SU-DHL-6 (cell line): ENCODE results near the gene PPP6R3.

Source experiments
- EZH2phosphoT487 ChIP-seq: fragments of 200-600 bp; sonication (generic), shearing (Covaris generic); conservative IDR thresholded peaks from 2 replicates; pipeline ENCODE4 v1.6.1; 2018; ENCODE audit warnings: mild to moderate bottlenecking, antibody characterized with exemption, low read length, moderate library complexity, mixed read lengths
- TF ChIP-seq, protein P1 (sequence below): fragments of 200-600 bp; sonication (generic); IDR thresholded peaks from one replicate; pipeline ENCODE4 v1.5.1; 2017; ENCODE audit warnings: antibody characterized with exemption, mild to moderate bottlenecking, low read length, moderate library complexity; ENCODE audit not compliant: insufficient read depth, poor library complexity, severe bottlenecking

DNA sequence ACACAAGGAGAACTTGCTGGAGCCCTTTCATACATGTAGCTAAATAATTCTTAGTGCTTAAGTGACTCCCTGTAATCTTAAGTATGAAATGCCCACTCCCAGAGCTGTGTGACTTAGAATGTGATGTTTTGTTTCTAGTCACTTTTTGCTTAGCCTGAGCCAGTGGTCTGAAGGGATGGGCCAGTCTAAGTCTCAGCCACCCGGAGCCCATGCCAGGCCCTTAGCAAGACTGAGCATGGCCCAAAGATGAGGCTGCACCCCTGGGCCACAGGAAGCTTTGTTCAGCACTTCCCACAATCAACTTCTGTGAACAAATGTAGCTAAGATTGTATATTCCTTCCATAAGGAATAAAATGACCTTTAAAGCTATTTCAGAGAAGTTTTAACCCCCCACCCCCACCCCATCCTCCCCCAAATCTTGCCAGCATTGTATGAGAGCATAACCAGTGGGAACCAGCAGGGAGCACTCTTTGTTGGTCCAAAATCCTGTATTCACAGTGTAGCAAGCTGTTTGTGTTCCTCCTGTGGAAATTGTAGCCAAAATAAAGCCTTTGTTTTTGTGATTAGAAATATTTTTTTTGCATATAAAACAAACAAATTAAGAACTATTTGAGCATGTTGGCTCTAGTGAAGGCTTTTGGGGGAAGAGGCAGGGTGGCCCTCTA lies 150.0 kb downstream of the PPP6R3 start:
- TF ChIP-seq, protein P1, sequence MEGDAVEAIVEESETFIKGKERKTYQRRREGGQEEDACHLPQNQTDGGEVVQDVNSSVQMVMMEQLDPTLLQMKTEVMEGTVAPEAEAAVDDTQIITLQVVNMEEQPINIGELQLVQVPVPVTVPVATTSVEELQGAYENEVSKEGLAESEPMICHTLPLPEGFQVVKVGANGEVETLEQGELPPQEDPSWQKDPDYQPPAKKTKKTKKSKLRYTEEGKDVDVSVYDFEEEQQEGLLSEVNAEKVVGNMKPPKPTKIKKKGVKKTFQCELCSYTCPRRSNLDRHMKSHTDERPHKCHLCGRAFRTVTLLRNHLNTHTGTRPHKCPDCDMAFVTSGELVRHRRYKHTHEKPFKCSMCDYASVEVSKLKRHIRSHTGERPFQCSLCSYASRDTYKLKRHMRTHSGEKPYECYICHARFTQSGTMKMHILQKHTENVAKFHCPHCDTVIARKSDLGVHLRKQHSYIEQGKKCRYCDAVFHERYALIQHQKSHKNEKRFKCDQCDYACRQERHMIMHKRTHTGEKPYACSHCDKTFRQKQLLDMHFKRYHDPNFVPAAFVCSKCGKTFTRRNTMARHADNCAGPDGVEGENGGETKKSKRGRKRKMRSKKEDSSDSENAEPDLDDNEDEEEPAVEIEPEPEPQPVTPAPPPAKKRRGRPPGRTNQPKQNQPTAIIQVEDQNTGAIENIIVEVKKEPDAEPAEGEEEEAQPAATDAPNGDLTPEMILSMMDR: no peak
- TF ChIP-seq EZH2phosphoT487: no peak
